K562 (cell line): ENCODE data around the gene ARFGAP1. TPM values are rescaled to one million over a fixed set of nuclear protein-coding genes. Genes with fewer than 3 reads are reported as not detected.
A peak's percentile ranks its signal among the peaks of the same experiment; 100 is the strongest.

Experiments used
- ATAC-seq: fragments of 200-7000 bp; cut with Tn5 transposase; 3 replicates; pipeline ENCODE4 v1.9.1; 2020; ENCODE audit warnings: moderate library complexity
- BruUV-seq: library from RNA; stranded (reverse); fragments of 400-500 nt; replicated peaks from 2 replicates; lab custom pipeline; 2021; lab: Mats Ljungman, UMichigan
- CTCF ChIA-PET: fragments of 300-600 bp; formaldehyde crosslinking; extraction: SDS; loops from one replicate; lab custom pipeline; 2021; ENCODE audit warnings: low intra/inter-chr PET ratio; lab: Yijun Ruan, JAX
- POLR2A ChIA-PET: fragments of 300-600, 350-650 bp; sonication (Branson Sonifier 250); formaldehyde crosslinking; extraction: SDS; loops from one replicate; lab custom pipeline; 2021; ENCODE audit warnings: antibody characterized with exemption, inconsistent platforms; lab: Yijun Ruan, JAX
- DNase-seq, 4 experiments: peaks; one replicate each; pipeline versions ENCODE4 v3.0.0 to v3.0.0-alpha.2; 2011 to 2018; ENCODE audit warnings: low spot score in 3 of 4, mixed read lengths in 3 of 4; ENCODE audit errors: extremely low read depth in 1 of 4
- FAIRE-seq: peaks from 2 replicates; lab custom pipeline; 2011; peaks lifted over from hg19 to GRCh38; lab: Jason Lieb, UNC
- H2AFZ ChIP-seq: 2 replicates; pipeline ENCODE4 v1.6.0; 2011; ENCODE audit warnings: low read depth, low read length, control low read depth, inconsistent platforms
- H3K27ac ChIP-seq: fragments of 200-600 bp; 3 replicates; pipeline ENCODE4 v1.8.0; 2011; ENCODE audit warnings: low read depth, mild to moderate bottlenecking, control low read depth, inconsistent platforms, low read length, moderate library complexity, mixed read lengths; ENCODE audit errors: extremely low read depth
- H3K27me3 ChIP-seq, 2 experiments: fragments of 300-600 bp in 1 of 2; 2 replicates in 1 of 2; 3 replicates in 1 of 2; pipeline versions ENCODE4 v1.6.0 to v1.8.0; 2011; ENCODE audit warnings: inconsistent platforms in 2 of 2, low read length in 2 of 2, mild to moderate bottlenecking in 1 of 2, mixed read lengths in 1 of 2, moderate library complexity in 1 of 2; ENCODE audit not compliant: control insufficient read depth in 2 of 2, insufficient read depth in 2 of 2
- H3K36me3 ChIP-seq: fragments of 300-600 bp; 3 replicates; pipeline ENCODE4 v1.8.0; 2011; ENCODE audit warnings: mild to moderate bottlenecking, low read length, inconsistent platforms; ENCODE audit not compliant: control insufficient read depth, insufficient read depth
- H3K4me1 ChIP-seq, 2 experiments: fragments of 200-600 bp in 1 of 2; replicated peaks in 1 of 2; 2 replicates in 1 of 2; 3 replicates in 1 of 2; pipeline versions ENCODE4 v1.5.1 to v1.8.0; 2011; ENCODE audit warnings: inconsistent platforms in 2 of 2, low read length in 2 of 2, mild to moderate bottlenecking in 1 of 2, mixed read lengths in 1 of 2, moderate library complexity in 1 of 2; ENCODE audit not compliant: control insufficient read depth in 2 of 2, insufficient read depth in 2 of 2
- H3K4me2 ChIP-seq: 2 replicates; pipeline ENCODE4 v1.6.1; 2011; ENCODE audit warnings: low read length, control low read depth, inconsistent platforms, mixed read lengths; ENCODE audit not compliant: insufficient read depth
- H3K4me3 ChIP-seq: fragments of 200-600 bp; sonication (generic), shearing (Covaris generic); 2 replicates; pipeline ENCODE4 v1.5.1; 2016; ENCODE audit warnings: control low read depth, inconsistent platforms
- H3K79me2 ChIP-seq: fragments of 200-600 bp; 3 replicates; pipeline ENCODE4 v1.8.0; 2011; ENCODE audit warnings: low read length, inconsistent platforms; ENCODE audit not compliant: control insufficient read depth, insufficient read depth
- H3K9ac ChIP-seq, 2 experiments: 2 replicates each; pipeline versions ENCODE4 v1.6.0 to v1.6.1; 2011; ENCODE audit warnings: low read depth in 2 of 2, low read length in 2 of 2, control low read depth in 1 of 2, inconsistent platforms in 1 of 2, mild to moderate bottlenecking in 1 of 2, mixed read lengths in 1 of 2; ENCODE audit not compliant: insufficient read depth in 1 of 2
- H3K9me1 ChIP-seq: one replicate; pipeline ENCODE4 v1.6.0; 2011; ENCODE audit warnings: inconsistent platforms, mild to moderate bottlenecking, low read length, moderate library complexity; ENCODE audit not compliant: control insufficient read depth, insufficient read depth
- H3K9me3 ChIP-seq: replicated peaks from 2 replicates; pipeline ENCODE4 v1.5.1; 2011; ENCODE audit warnings: low read depth, low read length, inconsistent platforms; ENCODE audit not compliant: control insufficient read depth, insufficient read depth
- H4K20me1 ChIP-seq: replicated peaks from 2 replicates; pipeline ENCODE4 v1.6.1; 2011; ENCODE audit warnings: low read length, inconsistent platforms, mixed read lengths; ENCODE audit not compliant: control insufficient read depth, insufficient read depth
- MAX ChIP-seq: sonication (generic); formaldehyde crosslinking; IDR thresholded peaks from 2 replicates; pipeline ENCODE4 v1.9.0; 2022; ENCODE audit warnings: mild to moderate bottlenecking, missing genetic modification reagents
- ZFP36 ChIP-seq: fragments of 150-350 bp; IDR thresholded peaks from 2 replicates; pipeline ENCODE4 v1.6.1; 2018; ENCODE audit warnings: low read length, low read depth; ENCODE audit not compliant: partially characterized antibody
- ZNF224 ChIP-seq: sonication (generic); formaldehyde crosslinking; IDR thresholded peaks from 2 replicates; pipeline ENCODE4 v1.8.0; 2022; ENCODE audit warnings: mild to moderate bottlenecking, missing genetic modification reagents
- whole genome bisulfite sequencing: fragments of 100-300 bp; shearing (Covaris generic); methylation state at CpG from one replicate; pipeline ENCODE4 v1.1.6; 2016; ENCODE audit warnings: low coverage, mixed read lengths; ENCODE audit not compliant: insufficient coverage; ENCODE audit errors: missing lambda C conversion rate; 5-methylcytosine and 5-hydroxymethylcytosine counted together
- in situ Hi-C: fragments of 300-500 bp; cut with MboI; formaldehyde crosslinking; loops from 4 replicates; pipeline ENCODE4 v1.15.0; 2018; ENCODE audit warnings: inconsistent platforms, mixed read lengths
- intact Hi-C: fragments of 100-400 bp; cut with micrococcal nuclease; formaldehyde crosslinking; loops from 2 replicates; pipeline ENCODE4 v1.14.2; 2022
- polyA plus RNA-seq, 8 experiments: library from polyadenylated mRNA; depleted of rRNA in 4 of 8; stranded (reverse) in 5 of 8; unstranded in 3 of 8; fragments of >200 nt; fragmentation: Nextera tagmentation in 2 of 8; fragmentation: Illumina TruSeq in 1 of 8; extraction: Ambion mirVana in 2 of 8; extraction: Trizol in 1 of 8; gene quantifications; 2 replicates each; pipeline versions ENCODE4 v1.2.1 to v1.2.3, GENCODE V29; 2011 to 2014; ENCODE audit warnings: inconsistent platforms in 1 of 8, missing spikeins in 1 of 8
- total RNA-seq, 7 experiments: library from RNA; depleted of rRNA in 6 of 7; stranded (reverse); fragments of >200 nt in 6 of 7; fragmentation: Illumina TruSeq in 2 of 7; extraction: Trizol in 2 of 7; gene quantifications; 2 replicates each; pipeline versions ENCODE4 v1.2.1 to v1.2.3, GENCODE V29; 2011 to 2021; ENCODE audit warnings: low replicate concordance in 1 of 7

ARFGAP1 gene
- total and polyA plus RNA-seq, 9 of the 15 experiments (the other 6 are each of a cell fraction or from before 2014, with no cell fraction given), result 0.53 to 102 (median 33.5) TPM

GRCh38 chr20:63246490-63247288 is 25.9 kb upstream of the ARFGAP1 start (continued):
- TF ChIP-seq MAX (CRISPR knock-in tag), result 0 out of 2 replicates have a peak, but pooled peaks have one; percentile 12

- no peak overlapping the region for H2AFZ ChIP-seq
- TF ChIP-seq ZNF224 (no peak), ZFP36 (peak; percentile 68)
- TF ChIP-seq, all 486 proteins: peak for 1
- BruUV-seq, result no TSS peak
- CTCF ChIA-PET, result no interaction called here
- WGBS, result 5% methylated on average over 11 of the region's 24 CpGs
- no peak for DNase-seq
- no peaks in the 10 kb centered on the region for H3K36me3 ChIP-seq
- no peak overlapping the region for H3K27ac ChIP-seq
- H3K9me1 ChIP-seq, result no peaks in the 10 kb centered on the region
- ATAC-seq, result no peak
- H3K79me2 ChIP-seq, result no peaks in the 10 kb centered on the region
- no peak overlapping the region for H3K4me3 ChIP-seq
- FAIRE-seq, result no peak
- no peak overlapping the region for H3K9ac ChIP-seq
- in situ Hi-C loops, result no loop called here
- no peak overlapping the region for H3K4me2 ChIP-seq
- intact Hi-C loops, result no loop called here
- peaks cover 22% of the 10 kb centered on the region for H4K20me1 ChIP-seq
- POLR2A ChIA-PET, result interaction anchor here (0.5 to 1.1 kb wide), 2 partner anchors 9 to 12 kb away, joined by 3 read pairs; partner anchors contain the start of gene BIRC7
- peaks cover 41 to 86% of the 10 kb centered on the region in 2 experiments; a peak in 4 of 5 replicates for H3K27me3 ChIP-seq
- H3K9me3 ChIP-seq, result no peaks in the 10 kb centered on the region
- peaks cover 0 to 44% of the 10 kb centered on the region in 2 experiments; a peak in 1 of 5 replicates for H3K4me1 ChIP-seq
Measured at GRCh38 chr20:63247671-63248228, 24.9 kb upstream of the ARFGAP1 start.
